SK-N-SH treated with all-trans-retinoic acid at 6 μM for 48 hours (cell line): ENCODE data around the gene TIPARP.

Experiments used
- BACH2 ChIP-seq: fragments of 250-450 bp; sonication (Bioruptor Pico); IDR thresholded peaks from 2 replicates; pipeline ENCODE4 v1.9.0; 2021; ENCODE audit warnings: mild to moderate bottlenecking, borderline replicate concordance
- ESRRG ChIP-seq: fragments of 250-450 bp; sonication (Bioruptor Pico); IDR thresholded peaks from 2 replicates; pipeline ENCODE4 v1.6.1; 2021; ENCODE audit warnings: mild to moderate bottlenecking
- OSR1 ChIP-seq: fragments of 250-450 bp; sonication (Bioruptor Pico); IDR thresholded peaks from 2 replicates; pipeline ENCODE4 v1.8.0; 2022; ENCODE audit warnings: moderate library complexity, mild to moderate bottlenecking, inconsistent platforms
- RARB ChIP-seq: fragments of 250-450 bp; sonication (Bioruptor Pico); IDR thresholded peaks from 2 replicates; pipeline ENCODE4 v1.8.0; 2021; ENCODE audit warnings: mild to moderate bottlenecking, moderate library complexity
- ZNF70 ChIP-seq: fragments of 450-650 bp; formaldehyde crosslinking; IDR thresholded peaks from 2 replicates; pipeline ENCODE4 v1.5.0; 2020; ENCODE audit warnings: mild to moderate bottlenecking, moderate library complexity
- TF ChIP-seq, protein P1 (sequence below): fragments of 250-450 bp; sonication (Bioruptor Pico); IDR thresholded peaks from 2 replicates; pipeline ENCODE4 v1.5.1; 2021; ENCODE audit warnings: mild to moderate bottlenecking, moderate library complexity
- TF ChIP-seq, protein P2 (sequence below): fragments of 250-450 bp; sonication (Bioruptor Pico); IDR thresholded peaks from 2 replicates; pipeline ENCODE4 v1.8.0; 2020; ENCODE audit warnings: mild to moderate bottlenecking, moderate library complexity, borderline replicate concordance

- no peak for TF ChIP-seq ZNF70 (CRISPR knock-in tag)
- no peak for TF ChIP-seq OSR1 (CRISPR knock-in tag)
- no peak for TF ChIP-seq RARB
- TF ChIP-seq, protein P1, sequence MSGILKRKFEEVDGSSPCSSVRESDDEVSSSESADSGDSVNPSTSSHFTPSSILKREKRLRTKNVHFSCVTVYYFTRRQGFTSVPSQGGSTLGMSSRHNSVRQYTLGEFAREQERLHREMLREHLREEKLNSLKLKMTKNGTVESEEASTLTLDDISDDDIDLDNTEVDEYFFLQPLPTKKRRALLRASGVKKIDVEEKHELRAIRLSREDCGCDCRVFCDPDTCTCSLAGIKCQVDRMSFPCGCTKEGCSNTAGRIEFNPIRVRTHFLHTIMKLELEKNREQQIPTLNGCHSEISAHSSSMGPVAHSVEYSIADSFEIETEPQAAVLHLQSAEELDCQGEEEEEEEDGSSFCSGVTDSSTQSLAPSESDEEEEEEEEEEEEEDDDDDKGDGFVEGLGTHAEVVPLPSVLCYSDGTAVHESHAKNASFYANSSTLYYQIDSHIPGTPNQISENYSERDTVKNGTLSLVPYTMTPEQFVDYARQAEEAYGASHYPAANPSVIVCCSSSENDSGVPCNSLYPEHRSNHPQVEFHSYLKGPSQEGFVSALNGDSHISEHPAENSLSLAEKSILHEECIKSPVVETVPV (CRISPR knock-in tag): no peak
- TF ChIP-seq, protein P2, sequence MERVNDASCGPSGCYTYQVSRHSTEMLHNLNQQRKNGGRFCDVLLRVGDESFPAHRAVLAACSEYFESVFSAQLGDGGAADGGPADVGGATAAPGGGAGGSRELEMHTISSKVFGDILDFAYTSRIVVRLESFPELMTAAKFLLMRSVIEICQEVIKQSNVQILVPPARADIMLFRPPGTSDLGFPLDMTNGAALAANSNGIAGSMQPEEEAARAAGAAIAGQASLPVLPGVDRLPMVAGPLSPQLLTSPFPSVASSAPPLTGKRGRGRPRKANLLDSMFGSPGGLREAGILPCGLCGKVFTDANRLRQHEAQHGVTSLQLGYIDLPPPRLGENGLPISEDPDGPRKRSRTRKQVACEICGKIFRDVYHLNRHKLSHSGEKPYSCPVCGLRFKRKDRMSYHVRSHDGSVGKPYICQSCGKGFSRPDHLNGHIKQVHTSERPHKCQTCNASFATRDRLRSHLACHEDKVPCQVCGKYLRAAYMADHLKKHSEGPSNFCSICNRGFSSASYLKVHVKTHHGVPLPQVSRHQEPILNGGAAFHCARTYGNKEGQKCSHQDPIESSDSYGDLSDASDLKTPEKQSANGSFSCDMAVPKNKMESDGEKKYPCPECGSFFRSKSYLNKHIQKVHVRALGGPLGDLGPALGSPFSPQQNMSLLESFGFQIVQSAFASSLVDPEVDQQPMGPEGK (CRISPR knock-in tag): no peak
- no peak for TF ChIP-seq BACH2
- TF ChIP-seq ESRRG (CRISPR knock-in tag): no peak
These were observed 15.2 kb downstream of the TIPARP start for GRCh38 chr3:156689608-156690007.
